Right renal pelvis (tissue), 4 donors: ENCODE data around the gene LDHAL6B. TPM values are rescaled to one million over a fixed set of nuclear protein-coding genes. Genes with fewer than 3 reads are reported as not detected.

Experiments
- DNase-seq, 4 donors: peaks; one replicate each; pipeline ENCODE4 v3.0.0-alpha.2; 2013; ENCODE audit warnings: low read depth in 4 of 4, low spot score in 3 of 4, missing footprints in 1 of 4
- polyA plus RNA-seq, 4 donors: library from polyadenylated mRNA; unstranded; fragments of 120-200 nt; gene quantifications; one replicate each; pipeline ENCODE4 v1.2.1, GENCODE V29; 2013; ENCODE audit not compliant: insufficient read length in 4 of 4

LDHAL6B gene
- polyA plus RNA-seq, 4 donors, result 0.13 to 0.31 (median 0.22) TPM

DNA sequence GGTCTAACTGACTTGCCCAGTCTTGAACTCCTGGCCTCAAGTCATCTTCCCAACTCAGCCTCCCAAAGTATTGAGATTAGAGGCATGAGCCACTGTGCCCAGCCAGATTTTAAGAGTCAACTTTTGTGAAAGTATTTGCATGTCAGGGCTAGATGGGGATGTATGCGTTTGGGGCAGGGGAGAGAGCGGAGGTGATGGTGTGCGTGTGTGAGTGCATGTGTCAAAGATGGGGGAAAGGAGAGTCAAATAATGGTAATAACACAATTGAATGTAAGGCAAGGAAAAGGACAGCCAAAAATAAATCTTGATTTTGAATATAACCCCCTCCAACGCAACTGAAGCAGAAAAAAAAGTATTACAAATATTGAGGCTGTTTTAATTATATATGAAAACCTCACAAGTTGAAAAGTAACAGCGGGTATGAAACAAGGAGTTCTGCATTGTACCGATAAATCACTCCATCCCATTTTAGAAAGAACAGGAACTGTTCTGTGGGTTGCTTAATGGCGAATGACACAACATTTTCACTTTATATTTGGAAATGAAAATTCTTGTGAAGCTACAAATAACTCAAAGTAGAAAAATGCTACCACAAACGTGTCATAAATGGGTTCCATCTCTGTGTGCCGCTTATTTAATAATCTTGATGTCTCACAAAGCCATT, 29.9 kb upstream of the LDHAL6B start:
- DNase-seq, result no peak

DNA sequence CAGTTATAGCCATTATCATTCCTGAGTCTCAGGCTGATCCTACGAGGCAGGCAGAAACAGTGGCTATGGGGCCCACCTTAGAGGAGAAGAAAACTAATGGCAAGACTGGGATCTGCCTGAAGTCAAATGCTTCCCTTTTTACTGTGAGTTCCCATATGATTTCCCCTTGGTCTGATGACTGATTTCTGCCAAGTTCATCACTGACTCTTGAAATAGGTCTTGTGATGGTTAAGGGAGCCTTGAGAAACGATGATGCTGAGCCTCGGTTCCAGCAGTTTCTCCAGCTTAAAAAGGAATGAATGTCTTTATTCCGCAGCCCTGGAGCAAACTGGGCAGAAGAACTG, 29.4 kb upstream of the LDHAL6B start:
- DNase-seq, result no peak

DNA sequence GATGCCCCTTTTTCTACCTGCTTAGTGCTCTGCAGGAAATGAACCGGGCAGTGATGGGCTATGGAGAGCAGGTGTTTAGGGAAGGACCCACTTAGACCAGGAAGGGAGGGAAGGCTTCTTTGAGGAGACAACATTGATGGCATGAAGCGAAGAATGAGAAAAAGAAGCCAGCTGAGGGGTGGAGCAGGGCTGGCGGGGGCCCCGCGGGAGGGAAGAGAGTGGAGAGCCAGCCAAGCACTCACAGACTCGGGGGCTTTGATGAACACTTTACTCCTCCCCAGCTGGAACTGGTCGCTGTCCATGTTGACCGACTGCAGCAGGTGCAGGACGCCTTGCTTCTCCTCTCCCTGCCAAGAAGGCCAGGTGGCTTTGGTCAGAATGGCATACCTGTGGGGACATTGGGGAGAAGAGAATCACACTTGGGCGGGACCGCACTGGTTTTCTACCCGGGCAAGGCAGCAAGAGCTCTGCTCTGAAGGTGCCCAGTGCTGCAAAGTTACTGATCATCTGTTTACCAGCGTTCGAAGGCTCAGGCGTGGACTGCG, 28.4 kb upstream of the LDHAL6B start:
- DNase-seq, result no peak

DNA sequence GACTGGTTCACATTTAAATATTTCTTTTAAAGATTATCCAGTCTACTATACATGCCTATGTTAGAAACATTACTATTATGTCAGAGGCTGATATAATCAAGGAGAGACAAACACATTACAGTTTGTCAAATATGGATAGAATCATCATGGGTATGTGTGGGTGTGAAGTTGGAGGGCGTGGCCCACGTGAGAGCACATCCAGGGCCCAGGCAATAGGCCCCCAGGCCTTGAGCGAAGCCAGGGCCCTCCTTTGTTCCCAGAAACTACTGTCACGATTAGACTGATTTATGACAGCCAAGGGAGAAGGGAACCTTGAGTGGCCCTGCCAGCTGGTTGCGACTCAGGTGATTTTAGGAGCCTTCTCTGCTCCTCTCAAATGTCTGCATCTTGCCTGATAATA, 26.9 kb upstream of the LDHAL6B start:
- DNase-seq, result no peak

DNA sequence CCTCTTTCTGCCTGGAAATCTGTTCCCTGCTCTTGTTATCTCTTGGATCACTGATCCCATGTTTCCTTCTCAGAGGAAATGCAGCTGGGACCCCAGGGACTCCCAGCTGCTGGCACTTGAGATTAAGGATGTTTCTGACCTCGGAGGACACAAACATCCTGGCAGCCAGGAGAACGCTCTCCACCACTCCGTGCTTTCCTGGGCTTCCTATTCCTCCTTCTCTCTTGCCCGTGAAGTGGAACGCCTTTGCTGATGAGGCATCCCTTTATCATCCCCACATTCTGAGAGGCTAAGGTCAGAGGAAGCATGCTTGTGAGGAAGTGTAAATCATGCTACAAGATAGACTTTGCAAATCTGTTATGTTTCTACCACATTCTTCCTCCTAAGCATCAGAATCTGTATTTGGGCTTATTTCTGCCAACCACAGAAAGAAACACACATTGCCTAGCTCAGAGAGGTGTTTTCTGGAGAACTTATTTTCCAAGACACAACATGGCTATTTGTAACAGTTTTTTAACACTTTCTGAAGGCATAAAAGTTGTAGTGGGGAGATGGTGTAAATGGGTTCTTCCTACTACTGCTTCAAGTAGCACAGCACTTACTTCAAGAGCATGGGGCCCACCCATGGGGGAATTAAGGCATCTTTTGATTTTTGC, 25.6 kb upstream of the LDHAL6B start:
- DNase-seq, result no peak

DNA sequence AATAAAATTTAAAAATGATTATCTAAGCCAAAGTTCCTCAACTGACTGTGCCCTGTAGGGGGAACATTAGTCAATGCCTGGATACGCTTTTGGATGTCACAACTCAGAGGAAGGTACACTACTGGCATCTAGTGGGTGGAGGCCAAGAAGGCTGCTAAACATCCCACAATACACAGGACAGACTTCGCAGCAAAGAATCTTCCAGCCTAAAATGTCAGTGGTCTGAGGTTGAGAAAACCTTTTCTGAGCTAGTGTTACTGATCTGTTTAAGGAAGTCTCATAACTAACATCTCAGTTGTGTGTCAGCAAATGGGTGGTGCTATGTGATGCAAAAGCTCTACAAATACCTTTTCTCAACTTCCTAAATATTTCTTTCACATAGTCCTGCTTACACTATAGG, 20.9 kb upstream of the LDHAL6B start:
- DNase-seq, result no peak

DNA sequence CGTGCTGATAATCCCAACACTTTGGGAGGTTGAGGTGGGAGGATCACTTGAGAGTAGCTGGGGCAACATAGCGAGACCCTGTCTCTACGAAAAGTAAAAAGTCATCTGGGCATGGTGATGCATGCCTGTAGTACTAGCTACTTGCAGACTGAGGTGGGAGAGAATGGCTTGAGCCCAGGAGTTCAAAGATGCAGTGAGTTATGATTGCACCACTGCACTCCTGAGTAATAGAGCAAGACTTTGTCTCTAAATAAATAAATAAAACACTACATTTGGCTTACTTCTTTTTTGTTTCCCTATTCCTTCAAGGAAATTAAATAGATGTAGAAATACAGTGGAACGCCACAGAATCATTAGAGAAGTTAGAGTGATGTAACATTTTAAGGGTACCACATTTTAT, 20.1 kb upstream of the LDHAL6B start:
- no peak for DNase-seq

DNA sequence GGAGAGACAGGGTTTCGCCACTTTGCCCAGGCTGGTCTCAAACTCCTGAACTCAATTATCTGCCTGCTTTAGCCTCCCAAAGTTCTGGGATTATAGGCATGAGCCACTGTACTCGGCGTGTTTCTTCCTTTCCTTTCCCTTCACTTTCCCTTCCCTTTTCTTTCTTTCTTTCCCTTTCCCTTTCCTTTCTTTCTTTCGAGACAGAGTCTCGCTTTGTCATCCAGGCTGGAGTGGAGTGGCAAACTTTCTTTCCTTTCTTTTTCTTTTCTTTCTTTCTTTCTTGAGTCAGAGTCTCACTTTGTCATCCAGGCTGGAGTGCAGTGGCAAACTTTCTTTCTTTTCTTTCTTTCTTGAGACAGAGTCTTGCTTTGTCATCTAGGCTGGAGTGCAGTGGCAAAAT, 17.4 kb upstream of the LDHAL6B start:
- no peak for DNase-seq

DNA sequence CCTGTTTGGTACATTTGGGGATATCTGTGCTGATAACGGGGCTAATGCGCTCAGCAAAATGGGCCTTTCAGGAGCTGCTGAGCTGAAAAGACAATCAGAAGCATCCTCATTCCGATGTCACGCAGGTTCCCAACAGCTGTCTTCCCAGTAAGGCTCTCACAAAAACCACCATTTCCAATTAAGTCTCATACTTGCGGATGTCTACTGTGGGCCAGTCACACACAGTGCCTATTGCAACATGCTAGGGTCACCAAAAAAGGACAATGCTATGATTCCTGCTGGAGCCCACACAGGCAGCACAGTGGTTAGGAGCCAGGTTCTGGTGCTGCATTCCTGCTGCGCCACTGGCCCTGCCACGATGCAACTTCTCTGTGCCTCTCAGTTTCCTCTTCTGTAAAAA, 16.4 kb upstream of the LDHAL6B start:
- DNase-seq, result no peak

DNA sequence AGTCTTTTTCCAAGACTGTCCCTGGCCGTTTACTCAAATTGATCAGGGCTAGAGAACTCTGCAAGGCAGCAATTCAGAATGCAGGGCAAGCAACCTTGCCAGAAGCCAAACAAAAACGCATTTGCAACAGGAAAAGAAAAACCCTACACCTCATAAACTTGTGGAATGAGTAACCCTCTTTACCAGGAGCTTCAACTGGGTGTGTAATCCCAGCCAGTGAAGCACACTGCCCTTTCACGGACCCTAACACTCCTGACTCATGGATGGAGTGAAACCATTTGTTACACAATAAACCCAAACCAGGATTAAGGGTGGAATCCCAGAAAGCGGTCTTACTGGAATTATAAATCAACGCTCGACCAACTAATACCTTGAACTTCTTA, 14.8 kb upstream of the LDHAL6B start:
- no peak for DNase-seq

DNA sequence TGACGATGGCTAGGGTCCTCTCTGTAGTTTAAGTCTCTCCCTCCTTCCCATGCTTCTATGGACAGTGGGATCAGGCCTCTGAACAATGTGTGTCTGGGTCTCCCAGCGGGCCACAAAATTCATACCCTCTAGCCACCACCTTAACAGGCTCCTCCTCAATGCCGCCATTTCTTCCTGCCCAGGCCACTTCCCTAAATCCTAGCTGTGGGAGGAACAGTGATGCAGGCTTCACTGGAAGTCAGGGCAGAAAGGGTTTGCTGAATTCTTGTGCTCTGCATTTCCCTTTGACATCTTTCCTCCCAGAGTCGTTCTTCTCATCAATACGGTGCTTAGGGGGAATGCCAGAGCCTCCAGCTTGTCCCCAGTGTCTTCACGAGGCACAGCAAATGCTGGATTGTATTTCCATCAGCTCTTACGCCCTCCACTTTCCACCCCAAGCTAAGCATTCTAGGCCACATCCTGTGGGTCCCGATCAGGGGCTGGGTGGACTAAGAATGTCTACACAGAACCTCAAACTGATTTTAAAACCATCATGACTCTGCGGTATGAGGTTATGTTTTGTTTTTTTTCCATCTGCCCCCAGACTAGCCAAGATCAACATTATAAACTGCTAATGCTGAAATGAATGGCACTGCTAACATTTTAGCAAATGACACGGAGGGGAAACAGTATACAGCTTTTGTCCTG, 11.9 kb upstream of the LDHAL6B start:
- DNase-seq, result no peak

DNA sequence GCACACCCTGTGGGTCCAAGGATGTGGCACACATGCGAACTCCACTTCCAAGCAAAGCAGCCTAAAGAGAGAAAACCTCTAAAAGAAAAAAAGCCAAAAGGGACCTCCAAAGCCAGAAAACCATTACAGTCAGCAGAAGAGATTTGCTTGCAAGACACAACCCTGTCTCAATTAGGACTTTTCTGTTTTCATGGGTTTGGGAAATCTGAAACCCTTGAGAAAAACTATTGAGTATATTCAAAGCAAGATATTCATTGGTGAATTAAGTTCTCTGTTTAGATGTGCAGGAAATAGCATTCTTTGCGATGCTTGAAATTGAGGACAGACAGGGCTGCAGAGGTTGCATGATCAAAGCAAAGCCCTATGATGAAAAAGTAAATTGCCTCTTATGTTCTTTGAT, 10.2 kb upstream of the LDHAL6B start:
- no peak for DNase-seq

DNA sequence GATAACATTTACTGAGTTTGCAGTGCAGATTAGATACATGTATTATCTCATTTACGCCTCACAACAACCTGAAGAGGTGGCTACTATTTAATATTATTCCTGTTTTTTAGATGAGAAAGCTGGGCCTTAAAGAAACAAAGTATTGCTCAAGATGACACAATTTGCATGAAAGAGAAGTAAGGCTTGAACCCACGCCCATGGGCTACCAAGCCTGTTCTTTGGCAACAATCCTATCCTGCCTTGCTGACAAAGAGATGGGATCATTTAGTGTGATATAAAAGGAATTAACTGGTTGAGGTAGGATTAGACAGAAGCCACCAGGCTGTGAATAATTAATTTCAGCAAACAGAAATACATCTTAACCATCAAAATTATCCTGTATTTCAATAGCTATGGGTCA, 9.2 kb upstream of the LDHAL6B start:
- DNase-seq, result no peak

DNA sequence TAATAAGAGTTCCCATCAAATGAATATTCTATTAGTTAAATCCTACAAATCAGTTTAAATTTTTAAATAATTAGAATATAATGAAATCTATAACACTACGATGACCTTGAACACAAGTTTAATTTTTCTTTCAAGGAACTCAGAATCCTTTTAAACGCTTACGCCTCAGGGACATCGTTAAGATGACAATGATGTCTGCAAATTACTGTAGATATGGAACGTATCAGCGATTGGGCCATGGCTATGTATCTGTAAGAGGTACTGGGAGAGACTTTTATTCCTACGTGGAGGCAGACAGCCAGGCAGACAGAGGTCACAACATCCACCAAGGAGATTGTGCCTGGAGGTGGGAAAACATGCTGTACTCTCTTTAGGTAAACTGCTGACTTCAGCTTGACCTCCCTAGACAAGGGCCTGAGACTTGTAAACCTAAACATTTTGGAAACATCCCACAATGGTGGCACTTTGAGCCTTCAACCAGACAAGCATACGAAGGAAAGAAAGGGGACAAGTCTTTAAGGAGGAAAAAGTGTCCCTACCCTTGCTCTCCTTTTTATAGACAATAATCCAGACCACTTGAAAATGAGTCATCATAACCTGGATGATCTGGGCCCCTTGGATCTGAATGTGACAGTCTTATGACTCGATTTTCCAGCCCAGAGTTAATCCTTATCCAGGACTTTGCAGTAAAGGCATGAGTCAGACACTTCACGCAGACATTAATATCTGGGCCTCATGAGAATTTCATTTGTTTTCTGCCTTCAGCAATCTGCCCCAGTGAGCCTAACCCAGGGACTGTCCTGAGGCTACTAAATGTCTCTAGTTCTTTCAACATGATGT, 6.8 kb upstream of the LDHAL6B start:
- no peak for DNase-seq

DNA sequence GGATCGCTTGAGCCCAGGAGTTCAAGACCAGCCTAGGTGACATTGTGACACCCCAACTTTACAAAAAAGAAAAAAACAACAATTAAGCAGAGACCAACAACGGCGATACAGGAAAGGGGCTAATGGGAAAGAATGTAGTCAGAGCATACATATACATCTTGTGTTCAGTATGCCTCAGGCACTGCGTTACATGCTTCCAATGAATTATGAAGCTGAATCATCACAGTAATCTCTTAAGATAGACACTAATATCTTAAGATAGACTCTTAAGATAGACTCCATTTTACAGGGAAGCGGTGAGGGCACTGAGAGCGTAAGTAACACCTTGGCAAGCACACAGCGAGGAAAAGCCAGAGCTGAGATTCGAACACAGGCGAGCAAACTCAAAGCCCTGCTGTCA, 6.1 kb upstream of the LDHAL6B start:
- no peak for DNase-seq

DNA sequence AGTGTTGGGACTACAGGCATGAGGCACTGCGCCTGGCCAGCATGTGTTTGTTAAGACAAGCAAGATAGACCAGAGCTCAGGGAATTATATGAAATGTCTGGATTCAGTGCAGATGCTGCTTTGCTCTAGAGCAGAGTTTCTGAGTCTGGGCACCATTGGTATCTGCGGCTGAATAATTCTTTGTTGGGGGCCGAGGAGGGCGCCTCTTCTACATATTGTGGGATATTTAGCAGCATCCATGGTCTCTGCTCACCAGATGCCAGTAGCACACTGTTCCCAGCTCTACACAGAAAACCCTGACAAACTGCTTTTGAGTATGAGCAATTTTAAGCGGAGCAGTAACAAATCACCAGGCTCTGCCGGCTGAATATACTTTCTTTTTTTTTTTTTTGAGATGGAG, 3.6 kb upstream of the LDHAL6B start:
- DNase-seq, result no peak

DNA sequence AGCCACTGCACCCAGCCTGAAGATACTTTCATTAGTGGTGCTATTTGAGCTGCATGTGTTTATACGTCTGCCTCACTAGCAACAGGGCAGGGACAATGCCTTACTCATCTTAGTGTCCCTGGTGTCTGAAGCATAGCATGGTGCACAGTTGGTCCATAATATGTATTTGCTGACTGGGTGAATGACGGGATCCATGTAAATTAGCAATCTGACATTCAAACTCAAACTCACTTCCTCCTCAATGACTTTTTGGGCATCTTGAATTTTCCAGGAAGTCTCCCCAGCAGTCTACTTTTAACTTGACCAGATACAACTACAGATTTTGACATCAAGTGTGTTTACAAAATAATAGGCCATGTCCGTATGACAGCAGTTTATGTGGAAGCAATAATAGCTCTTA, 3.0 kb upstream of the LDHAL6B start:
- DNase-seq, result no peak

DNA sequence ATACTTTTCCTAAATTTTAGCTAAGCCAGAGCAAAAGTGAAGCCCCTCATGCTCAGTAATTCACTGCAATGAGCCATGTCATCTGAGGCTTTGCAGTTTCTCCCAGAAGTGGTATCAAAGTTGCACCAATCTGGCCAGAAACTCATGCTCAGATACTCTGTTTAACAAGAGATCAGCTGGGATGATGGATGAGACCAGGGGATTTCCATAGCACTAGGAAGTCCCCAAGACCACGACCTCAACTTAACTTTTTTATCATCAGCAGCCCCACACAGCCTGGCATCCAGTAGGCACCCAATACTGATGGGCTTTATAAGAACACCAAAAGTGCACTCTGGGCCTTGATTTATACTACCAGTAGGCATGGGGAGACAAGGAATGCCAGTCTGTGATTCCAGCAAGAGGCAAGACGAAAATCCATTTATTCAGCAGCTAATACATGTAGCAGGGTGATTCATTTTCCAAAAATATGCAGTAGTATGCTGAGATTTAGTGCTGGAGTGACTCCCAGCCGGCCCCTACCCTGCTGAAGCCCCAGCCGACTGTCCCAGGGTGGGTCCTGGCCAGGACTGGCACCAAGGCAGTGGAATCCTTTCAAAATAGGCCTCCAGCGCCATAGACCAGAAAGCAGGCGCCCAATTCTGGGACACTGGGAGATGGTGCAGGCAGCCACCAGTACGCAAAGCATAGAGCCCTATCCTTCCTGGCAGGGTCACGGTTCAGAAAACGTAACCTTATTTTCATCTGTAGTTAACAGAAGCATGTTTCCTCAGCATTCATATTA, 612 bp upstream of the LDHAL6B start:
- DNase-seq, result no peak

DNA sequence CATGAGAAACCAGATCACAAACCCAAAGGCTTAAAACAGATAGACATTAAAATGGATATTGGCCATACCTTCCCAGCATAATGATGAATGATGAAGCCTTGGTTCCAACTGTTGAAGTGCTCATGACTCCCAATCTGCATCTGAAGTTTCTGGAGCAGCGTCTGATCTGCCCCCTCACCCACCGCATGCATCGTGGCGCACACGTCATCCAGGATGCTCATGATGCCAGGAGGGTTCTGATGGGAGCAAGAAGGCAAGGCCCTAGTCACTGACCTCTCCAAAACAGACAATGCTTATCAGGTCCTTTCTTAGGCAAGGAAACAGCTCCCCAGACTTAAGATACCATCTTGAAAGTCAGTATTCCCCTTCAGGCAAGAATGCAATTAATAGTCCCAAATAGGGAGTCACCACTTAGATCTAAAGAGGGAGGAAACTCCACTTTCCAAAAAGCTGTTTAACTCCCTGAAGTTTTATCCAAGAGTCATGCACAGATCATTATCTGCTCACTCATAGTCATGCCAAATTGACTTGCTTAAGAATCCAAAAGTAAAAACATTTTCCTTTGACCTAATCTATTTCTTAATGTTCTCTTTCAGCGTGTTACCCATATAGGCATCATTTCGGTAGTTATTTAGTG, 2.1 kb downstream of the LDHAL6B start:
- no peak for DNase-seq

DNA sequence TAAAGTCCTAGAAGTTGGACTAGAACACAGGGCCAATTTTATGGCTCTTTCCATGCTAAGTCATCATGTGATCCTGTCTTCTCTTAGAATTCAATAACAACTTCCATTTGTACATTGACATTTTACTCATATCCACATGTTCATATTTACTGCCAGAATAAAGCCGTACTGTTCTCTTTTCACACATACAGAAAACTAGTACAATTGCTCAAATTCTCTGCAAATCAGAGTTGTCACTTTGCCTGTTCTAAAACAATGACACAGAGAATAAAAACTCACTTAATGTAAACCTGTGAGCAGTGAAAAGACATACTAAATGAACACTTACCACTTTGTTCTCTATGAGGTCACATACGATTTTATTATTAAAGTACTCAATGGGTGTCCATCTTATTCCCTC, 3.5 kb downstream of the LDHAL6B start:
- DNase-seq, result no peak
